ENCODE data around the gene DTNBP1.

The DTNBP1 gene

DNA sequence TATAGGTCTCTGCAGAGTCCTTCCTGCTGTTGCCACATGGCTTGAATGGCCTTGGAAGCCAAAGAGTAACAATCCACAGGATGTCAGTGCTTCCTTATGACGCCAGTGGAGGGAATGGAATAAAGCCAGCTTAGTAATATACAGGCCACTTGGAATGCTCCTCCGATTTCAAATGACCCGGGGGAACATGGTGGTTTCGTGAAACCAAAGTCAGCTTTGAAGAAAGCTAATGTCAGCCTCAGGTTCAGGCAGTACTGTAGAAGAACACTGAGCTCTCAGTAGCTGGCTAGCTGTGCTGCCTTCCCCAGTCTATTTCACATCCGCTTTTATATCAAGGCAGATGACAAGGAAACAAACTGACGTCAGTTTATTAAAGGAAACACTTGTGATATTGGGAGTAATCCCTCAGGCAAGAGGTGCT is 189.1 kb downstream of the DTNBP1 start:
- no peak overlapping the region for H3K27ac ChIP-seq
- ChIA-PET POLR2A (ENCODE audit: low non-redundant PET) (no interaction called here), CTCF (interaction anchor here (2.0 kb wide), 1 partner anchor 16 kb away, joined by 5 read pairs; no protein-coding TSS in a partner anchor)
- TF ChIP-seq, protein P1, sequence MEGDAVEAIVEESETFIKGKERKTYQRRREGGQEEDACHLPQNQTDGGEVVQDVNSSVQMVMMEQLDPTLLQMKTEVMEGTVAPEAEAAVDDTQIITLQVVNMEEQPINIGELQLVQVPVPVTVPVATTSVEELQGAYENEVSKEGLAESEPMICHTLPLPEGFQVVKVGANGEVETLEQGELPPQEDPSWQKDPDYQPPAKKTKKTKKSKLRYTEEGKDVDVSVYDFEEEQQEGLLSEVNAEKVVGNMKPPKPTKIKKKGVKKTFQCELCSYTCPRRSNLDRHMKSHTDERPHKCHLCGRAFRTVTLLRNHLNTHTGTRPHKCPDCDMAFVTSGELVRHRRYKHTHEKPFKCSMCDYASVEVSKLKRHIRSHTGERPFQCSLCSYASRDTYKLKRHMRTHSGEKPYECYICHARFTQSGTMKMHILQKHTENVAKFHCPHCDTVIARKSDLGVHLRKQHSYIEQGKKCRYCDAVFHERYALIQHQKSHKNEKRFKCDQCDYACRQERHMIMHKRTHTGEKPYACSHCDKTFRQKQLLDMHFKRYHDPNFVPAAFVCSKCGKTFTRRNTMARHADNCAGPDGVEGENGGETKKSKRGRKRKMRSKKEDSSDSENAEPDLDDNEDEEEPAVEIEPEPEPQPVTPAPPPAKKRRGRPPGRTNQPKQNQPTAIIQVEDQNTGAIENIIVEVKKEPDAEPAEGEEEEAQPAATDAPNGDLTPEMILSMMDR (conservative IDR thresholded peaks at IDR 0.05; ENCODE audit: low read depth): no peak
- DNase-seq (ENCODE audit: low spot score): no peak

DNA sequence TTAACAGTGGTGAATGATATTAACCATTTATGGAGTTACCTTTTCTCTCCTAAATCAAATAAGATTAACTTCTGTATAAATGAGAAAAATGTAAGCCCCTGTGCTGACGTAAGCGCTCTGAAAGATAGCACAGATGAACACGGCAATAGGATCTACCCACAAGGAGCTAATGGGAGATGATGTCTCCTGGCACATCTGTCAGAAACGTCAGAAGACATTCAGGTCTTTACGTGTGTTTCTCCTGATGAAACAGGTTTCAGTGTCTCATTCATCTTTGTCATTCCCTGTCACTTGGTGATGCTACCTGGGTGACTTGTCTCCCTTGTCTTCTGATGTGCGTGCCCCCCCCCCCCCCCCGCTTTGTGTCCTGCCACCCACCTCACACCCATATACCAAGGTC is 189.7 kb downstream of the DTNBP1 start:
- no peak for DNase-seq (ENCODE audit: low spot score)
- ChIA-PET POLR2A (ENCODE audit: low non-redundant PET) (no interaction called here), CTCF (no interaction called here)
- TF ChIP-seq, protein P1 (conservative IDR thresholded peaks at IDR 0.05; ENCODE audit: low read depth): no peak
- H3K27ac ChIP-seq: no peak overlapping the region

Data from RWPE1 (cell line).